GM19467 (cell line): Measurements from ENCODE around the gene LOXHD1.

Experiments
- ATAC-seq: cut with Tn5 transposase; IDR thresholded peaks from one replicate; pipeline ENCODE4 v1.9.1; 2021; ENCODE audit warnings: mild to moderate bottlenecking, moderate library complexity; ENCODE audit not compliant: unreplicated experiment

The LOXHD1 gene

GRCh38 chr18:46458472-46458871 lies 198.5 kb downstream of the LOXHD1 start:
- no peak for ATAC-seq

DNA sequence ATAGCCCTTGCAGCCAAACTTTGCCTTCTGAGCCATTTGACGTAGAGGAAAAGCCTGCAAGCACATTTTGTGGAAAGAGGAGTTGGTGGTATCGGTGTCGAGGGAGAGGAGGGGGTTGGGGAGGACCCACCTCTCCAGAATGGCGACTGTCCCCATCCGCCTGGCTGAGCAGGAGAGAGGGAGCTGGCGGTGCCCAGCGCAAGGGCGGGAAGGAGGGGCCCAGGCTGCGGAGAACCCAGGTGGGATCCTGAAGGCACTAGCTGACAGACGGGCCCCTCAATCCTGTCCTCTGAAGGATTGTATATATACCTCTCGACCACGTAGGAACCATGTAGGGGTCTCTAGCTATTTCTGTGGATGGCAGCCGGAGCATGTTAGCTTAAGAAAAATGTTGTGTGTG lies 200.3 kb downstream of the LOXHD1 start:
- ATAC-seq, result no peak

- ATAC-seq, result no peak
These were observed 204.2 kb downstream of the LOXHD1 start for GRCh38 chr18:46452820-46453219.

- no peak for ATAC-seq
These were observed 207.5 kb downstream of the LOXHD1 start for GRCh38 chr18:46449499-46449898.

DNA sequence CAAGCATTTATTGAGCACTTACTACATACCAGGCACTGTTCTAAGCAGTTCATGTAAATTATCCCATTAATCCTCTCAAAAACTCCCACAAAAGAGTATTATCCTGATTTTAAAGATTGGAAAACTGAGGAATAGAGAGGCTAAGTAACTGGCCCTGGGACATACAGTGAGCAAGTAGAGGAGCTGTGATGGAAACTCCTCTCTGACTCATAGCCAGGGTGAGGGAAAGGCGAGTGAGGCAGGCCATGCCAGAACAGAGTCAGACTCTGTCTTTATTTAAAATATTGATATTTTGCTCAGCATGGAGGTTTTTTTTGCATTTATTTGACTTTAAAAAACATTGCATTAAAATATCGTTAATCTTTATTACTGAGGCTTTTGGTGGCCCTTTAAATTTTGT lies 208.0 kb downstream of the LOXHD1 start:
- no peak for ATAC-seq

- no peak for ATAC-seq
These were observed 208.7 kb downstream of the LOXHD1 start for GRCh38 chr18:46448347-46448746.

DNA sequence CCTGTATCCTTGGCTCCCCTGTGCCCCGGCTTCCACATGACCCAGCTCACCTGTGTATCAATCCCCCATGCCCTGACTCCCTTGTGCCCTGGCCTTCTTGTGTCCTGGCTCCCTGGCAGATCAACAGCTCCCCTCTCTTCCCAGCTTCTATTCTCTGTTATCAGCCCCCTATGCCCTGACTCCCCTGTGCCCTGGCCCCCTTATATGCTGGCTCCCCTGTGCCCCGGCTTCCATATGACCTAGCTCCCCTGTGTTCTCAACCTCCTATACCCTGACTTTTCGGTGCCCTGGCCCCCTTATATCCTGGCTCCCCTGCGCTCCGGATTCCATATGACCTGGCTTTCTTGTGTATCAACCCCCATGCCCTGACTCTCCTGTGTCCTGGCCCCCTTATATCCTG lies 209.2 kb downstream of the LOXHD1 start:
- no peak for ATAC-seq

- ATAC-seq, result no peak
These were observed 209.7 kb downstream of the LOXHD1 start for GRCh38 chr18:46447323-46447722.

DNA sequence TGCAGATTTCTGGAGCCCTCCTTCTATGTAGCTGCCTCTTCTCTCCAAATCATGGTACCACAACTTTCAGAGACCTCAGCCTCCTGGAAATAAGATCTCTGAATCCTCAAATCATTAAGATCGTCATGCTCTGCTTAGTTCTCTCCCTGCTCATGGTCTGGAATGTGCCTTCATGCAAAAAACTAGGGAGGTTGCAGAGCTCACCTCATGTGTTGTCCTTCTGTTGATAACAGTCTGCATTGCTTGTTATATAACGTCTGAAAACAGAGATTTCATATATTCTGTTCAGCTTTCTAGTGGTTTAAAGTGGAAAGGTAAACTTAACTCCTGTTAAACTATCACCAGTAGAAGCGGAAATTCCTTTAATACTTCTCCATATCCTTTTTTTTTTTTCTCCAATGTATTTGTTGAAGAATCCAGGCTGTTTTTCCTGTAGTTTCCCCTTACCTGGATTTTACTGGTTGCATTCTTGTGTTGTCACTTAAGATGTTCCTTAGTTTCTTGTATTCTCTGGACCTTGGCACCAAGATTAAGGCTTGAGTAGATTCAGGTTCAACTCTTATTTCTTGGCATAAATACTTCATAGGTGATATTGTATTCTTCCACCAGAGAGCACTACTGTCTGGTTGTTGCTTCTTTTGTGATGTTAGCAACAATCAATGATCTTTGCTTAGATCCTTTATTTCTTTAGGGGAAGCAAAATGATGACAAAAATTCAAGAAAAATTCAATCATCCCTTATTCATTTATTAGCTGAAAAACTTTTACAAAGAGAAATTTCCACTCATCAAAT lies 211.3 kb downstream of the LOXHD1 start:
- no peak for ATAC-seq

DNA sequence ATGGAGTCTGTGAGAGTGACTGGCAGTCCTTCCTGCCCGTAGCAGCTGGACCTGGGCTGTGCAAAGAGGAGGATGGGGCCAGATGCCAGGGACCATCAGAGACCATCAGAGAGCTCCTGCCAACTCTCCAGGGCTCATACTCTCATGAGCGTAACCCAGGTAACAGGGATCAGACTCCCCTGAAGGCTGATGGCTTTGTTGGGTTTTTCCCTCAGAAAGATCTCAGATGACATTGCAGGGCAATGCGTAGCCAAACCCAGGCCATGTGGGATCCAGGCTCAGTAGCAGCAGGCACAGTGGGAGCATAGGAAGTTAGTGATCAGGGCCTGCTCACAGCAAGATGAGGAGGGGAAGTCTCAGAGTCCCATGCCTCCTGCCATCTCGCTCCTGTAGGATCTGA lies 218.0 kb downstream of the LOXHD1 start:
- no peak for ATAC-seq

DNA sequence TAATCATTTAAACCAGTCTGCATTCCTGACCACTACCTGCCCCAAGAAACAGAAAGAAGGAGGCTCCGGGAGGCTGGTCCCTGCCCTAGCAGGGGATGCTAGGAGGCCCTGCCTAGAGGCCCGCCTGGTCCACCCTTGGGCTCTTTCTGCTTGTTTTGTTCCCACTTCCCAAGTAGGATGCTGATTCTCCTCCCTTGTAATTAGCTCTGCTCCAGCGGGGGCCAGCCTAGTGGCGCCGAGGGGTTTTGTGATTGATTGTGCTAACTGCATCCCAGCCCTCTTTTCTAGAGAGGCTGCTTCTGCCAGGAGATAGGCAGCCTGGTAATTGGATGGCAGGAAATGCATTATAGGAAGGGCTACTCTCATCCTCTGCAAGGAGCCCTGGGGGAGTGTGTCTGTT lies 220.0 kb downstream of the LOXHD1 start:
- ATAC-seq, result no peak

- ATAC-seq, result no peak
These were observed 220.4 kb downstream of the LOXHD1 start for GRCh38 chr18:46436621-46437020.

DNA sequence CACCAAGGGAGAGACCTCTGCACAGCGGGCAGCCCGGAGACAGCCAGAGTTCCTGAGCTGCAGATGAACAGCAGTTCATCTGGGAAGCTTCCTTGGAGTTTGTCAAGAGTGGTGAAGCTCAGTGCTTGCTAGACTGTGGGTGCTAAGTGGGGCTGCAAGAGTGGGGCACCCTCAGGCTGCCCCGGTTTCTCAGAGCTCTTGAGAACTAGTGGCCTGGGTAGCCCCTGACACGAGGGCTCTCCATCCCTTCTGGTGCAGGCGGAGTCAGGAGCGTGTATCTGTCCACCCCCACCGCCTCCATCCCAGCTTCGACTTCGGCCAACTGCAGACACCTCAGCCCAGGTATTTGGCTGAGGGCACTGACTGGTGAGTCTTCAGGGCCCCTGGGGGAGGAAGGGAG lies 222.0 kb downstream of the LOXHD1 start:
- ATAC-seq, result no peak

DNA sequence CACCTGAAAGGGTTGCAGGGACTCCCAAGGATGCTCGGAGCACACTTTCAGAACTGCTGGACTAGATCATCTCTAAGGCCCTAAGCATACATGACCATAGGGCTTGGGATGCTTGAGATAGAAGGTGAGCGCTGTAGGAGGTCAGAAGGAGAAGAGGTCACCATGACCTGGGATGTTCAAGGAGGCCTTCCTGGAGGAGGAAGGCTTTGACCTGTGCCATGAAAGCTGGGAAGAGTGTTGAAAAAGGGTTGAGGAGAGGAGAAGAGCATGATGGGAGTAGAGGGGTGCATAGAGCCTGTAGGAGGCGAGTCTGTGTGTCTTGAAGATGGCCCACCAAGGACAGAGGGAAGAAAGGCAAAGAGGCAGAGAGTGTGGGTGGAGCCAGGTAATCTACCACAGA lies 222.4 kb downstream of the LOXHD1 start:
- ATAC-seq, result no peak

GRCh38 chr18:46433121-46433826 lies 223.7 kb downstream of the LOXHD1 start:
- no peak for ATAC-seq

GRCh38 chr18:46431522-46432171 lies 225.4 kb downstream of the LOXHD1 start:
- no peak for ATAC-seq

DNA sequence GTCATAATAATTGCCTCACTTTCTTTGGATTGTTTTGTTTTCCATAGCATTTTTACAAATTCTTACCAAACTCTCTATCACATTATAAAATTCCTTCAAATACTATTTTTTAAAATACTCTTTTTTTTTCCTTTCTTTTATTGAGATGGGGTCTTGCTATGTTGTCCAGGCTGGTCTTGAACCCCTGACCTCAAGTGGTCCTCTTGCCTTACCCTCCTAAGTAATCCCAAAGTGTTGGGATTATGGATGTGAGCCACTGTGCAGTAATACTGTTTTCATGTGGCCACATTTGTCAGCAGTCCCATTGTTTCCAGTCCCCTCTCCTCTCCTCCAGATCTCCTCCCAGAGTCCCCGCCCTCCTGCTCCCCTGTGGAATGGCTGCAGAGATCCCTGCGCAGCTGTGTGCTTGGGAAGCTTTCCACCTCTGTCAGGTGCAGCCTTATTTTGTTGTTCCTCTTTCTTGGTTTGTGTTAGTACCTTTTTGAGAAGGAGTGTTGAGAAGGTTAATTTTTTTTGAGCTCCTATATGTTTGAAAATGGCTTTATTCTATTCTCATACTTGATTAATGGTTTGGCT lies 227.3 kb downstream of the LOXHD1 start:
- no peak for ATAC-seq

- ATAC-seq, result no peak
These were observed 227.9 kb downstream of the LOXHD1 start for GRCh38 chr18:46429130-46429529.

DNA sequence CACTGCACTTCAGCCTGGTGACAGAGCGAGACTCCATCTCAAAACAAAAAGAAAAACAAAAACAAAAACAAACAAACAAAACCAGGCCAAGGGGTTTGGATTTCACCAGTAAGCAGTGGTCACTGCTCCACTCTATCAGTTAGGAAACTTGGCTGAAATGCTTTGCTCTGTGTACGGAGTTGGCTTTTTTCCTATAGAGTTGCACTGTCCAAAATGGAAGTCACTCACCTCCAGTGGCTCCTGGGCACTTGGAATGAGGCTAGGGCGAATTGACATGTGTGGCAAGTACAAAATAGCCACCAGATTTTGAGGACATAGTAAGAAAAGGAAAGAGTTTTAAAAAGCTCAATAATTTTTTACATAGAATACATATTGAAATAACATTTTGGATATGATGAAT lies 228.7 kb downstream of the LOXHD1 start:
- no peak for ATAC-seq

- no peak for ATAC-seq
These were observed 229.6 kb downstream of the LOXHD1 start for GRCh38 chr18:46427216-46427995.
